CD4-positive, alpha-beta memory T cell (primary cell): Measurements from ENCODE around the gene SLC25A39. TPM values are rescaled to one million over a fixed set of nuclear protein-coding genes. Genes with fewer than 3 reads are reported as not detected.
A peak's percentile ranks its signal among the peaks of the same experiment; 100 is the strongest.

ENCODE experiments used
- CTCF ChIA-PET: fragments of 350-600 bp; sonication (Branson Sonifier 250); formaldehyde crosslinking; loops from one replicate; lab custom pipeline; 2021; ENCODE audit warnings: inconsistent platforms; ENCODE audit not compliant: partially characterized antibody; lab: Charles Lee
- POLR2A ChIA-PET: fragments of 350-600 bp; sonication (Branson Sonifier 250); formaldehyde crosslinking; loops from one replicate; lab custom pipeline; 2021; ENCODE audit not compliant: partially characterized antibody; lab: Charles Lee
- DNase-seq, 5 donors: peaks; one replicate each; pipeline versions ENCODE4 v3.0.0 to v3.0.0-alpha.2; 2020 to 2022; ENCODE audit warnings: mixed read lengths in 1 of 5
- H3K27ac ChIP-seq: one replicate; pipeline ENCODE4 v1.7.0; 2013; ENCODE audit warnings: low read depth, low read length
- H3K27me3 ChIP-seq: 2 replicates; pipeline ENCODE4 v1.7.0; 2013; ENCODE audit warnings: mild to moderate bottlenecking, low read length, moderate library complexity; ENCODE audit not compliant: insufficient read depth
- H3K36me3 ChIP-seq: 2 replicates; pipeline ENCODE4 v1.7.0; 2013; ENCODE audit warnings: mild to moderate bottlenecking, low read length, moderate library complexity; ENCODE audit not compliant: insufficient read depth
- H3K4me1 ChIP-seq: 2 replicates; pipeline ENCODE4 v1.7.0; 2013; ENCODE audit warnings: mild to moderate bottlenecking, low read length, moderate library complexity; ENCODE audit not compliant: insufficient read depth
- H3K4me3 ChIP-seq, 2 donors: one replicate each; pipeline ENCODE4 v1.7.0; 2013; ENCODE audit warnings: low read length in 2 of 2, mild to moderate bottlenecking in 1 of 2
- H3K9me3 ChIP-seq, 2 donors: one replicate each; pipeline ENCODE4 v1.7.0; 2013; ENCODE audit warnings: low read length in 2 of 2, control low read depth in 1 of 2; ENCODE audit not compliant: control insufficient read depth in 1 of 2
- H3K27ac Mint-ChIP-seq, 7 donors: one replicate each; pipeline ENCODE4 v1.8.0; 2020 to 2021; ENCODE audit warnings: mixed read lengths in 7 of 7, mild to moderate bottlenecking in 6 of 7, inconsistent platforms in 3 of 7, moderate library complexity in 3 of 7
- H3K27me3 Mint-ChIP-seq, 2 donors: one replicate each; pipeline ENCODE4 v1.8.0; 2020 to 2021; ENCODE audit warnings: mixed read lengths in 2 of 2
- H3K36me3 Mint-ChIP-seq, 2 donors: one replicate each; pipeline ENCODE4 v1.8.0; 2020 to 2021; ENCODE audit warnings: mixed read lengths in 2 of 2, inconsistent platforms in 1 of 2, mild to moderate bottlenecking in 1 of 2
- H3K4me1 Mint-ChIP-seq, 4 donors: one replicate each; pipeline ENCODE4 v1.8.0; 2020 to 2021; ENCODE audit warnings: mixed read lengths in 4 of 4, mild to moderate bottlenecking in 1 of 4
- H3K4me3 Mint-ChIP-seq, 8 donors: one replicate each; pipeline ENCODE4 v1.8.0; 2020 to 2021; ENCODE audit warnings: mixed read lengths in 8 of 8, mild to moderate bottlenecking in 7 of 8, moderate library complexity in 6 of 8, inconsistent platforms in 3 of 8
- H3K9me3 Mint-ChIP-seq, 8 donors: one replicate each; pipeline ENCODE4 v1.8.0; 2020 to 2021; ENCODE audit warnings: mixed read lengths in 8 of 8, mild to moderate bottlenecking in 5 of 8, inconsistent platforms in 3 of 8, moderate library complexity in 1 of 8
- intact Hi-C: fragments of 100-400 bp; cut with micrococcal nuclease; formaldehyde crosslinking; loops from one replicate; pipeline ENCODE4 v1.15.1; 2023
- polyA plus RNA-seq, 2 donors: library from polyadenylated mRNA; unstranded; fragments of 300-500 nt; fragmentation: Illumina TruSeq; gene quantifications; one replicate each; pipeline ENCODE4 v1.2.3, GENCODE V29; 2021
- total RNA-seq, 2 experiments: library from RNA; stranded (reverse); gene quantifications; one replicate each; pipeline ENCODE4 v1.2.3, GENCODE V29; 2021

SLC25A39 gene
- total and polyA plus RNA-seq, 4 experiments from 2014 or later, result 91.2 to 140 (median 105) TPM

DNA sequence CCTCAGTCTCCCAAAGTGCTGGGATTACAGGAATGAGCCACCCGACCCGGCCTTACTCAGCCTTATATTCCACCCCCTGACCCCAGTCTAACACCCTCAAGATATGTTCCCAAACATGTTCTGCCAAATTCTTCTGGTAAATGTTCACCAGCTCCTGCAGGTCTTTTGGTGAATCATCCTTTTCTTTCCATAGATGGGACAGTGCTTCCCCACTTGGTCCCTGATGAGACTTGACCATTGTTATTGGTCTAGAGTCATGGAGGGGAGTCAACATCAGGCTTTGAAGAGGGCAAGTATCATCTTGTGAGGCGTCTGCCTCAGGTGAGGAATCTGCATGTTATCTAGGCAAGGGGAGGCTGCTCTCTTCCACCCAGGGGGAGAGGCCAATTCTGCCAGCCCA is 26.6 kb downstream of the SLC25A39 start:
- no peak overlapping the region for H3K4me3 Mint-ChIP-seq
- no peaks in the 10 kb centered on the region for H3K27me3 ChIP-seq
- DNase-seq, result no peak
- no peak overlapping the region for H3K27ac ChIP-seq
- H3K4me3 ChIP-seq, result no peak overlapping the region
- no peaks in the 10 kb centered on the region for H3K36me3 ChIP-seq
- peaks cover 0 to 1% (median 0%) of the 10 kb centered on the region in 8 donors for H3K9me3 Mint-ChIP-seq
- ChIA-PET CTCF (no interaction called here), POLR2A (no interaction called here)
- no peaks in the 10 kb centered on the region for H3K4me1 ChIP-seq
- H3K36me3 Mint-ChIP-seq, result no peaks in the 10 kb centered on the region
- H3K27me3 Mint-ChIP-seq, result peaks cover 4 to 18% of the 10 kb centered on the region in 2 donors
- no peaks in the 10 kb centered on the region for H3K9me3 ChIP-seq
- H3K4me1 Mint-ChIP-seq, result no peaks in the 10 kb centered on the region
- no peak overlapping the region for H3K27ac Mint-ChIP-seq
- intact Hi-C loops, result no loop called here

DNA sequence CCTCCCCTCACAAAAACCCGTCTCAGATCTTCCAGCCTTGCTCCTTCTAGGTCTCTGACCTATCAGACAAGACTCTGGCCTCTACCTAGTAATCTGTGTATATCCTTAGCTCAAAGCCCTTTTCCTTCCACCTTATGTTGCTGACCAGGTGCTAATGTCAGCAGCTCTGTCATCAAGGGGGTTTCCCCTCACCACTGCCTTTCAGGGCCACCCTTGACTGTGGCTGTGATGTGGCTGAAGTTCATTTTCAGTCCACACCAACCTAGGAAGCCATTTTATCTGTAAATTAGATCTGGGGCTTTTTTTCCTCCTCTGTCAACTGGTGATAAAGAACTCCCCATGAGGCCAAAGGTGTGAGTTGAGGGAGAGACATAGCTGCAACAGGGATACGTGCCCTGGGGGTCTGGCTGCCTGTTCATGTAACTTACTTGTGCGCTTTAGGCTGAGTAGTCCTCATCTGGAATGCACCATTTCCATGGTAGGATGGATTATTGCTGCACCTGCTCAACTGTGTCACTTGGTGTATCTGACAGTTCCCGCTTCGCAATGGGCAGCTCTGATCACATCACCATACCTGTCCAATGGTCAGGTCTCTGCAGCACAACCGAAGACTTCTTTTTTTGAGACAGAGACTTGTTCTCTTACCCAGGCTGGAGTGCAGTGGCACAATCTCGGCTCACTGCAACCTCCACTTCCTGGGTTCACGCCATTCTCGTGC is 31.0 kb downstream of the SLC25A39 start:
- DNase-seq, result no peak
- no peak overlapping the region for H3K27ac Mint-ChIP-seq
- H3K4me1 ChIP-seq, result no peaks in the 10 kb centered on the region
- H3K36me3 ChIP-seq, result no peaks in the 10 kb centered on the region
- H3K4me3 ChIP-seq, result no peak overlapping the region
- no peak overlapping the region for H3K4me3 Mint-ChIP-seq
- no peaks in the 10 kb centered on the region for H3K36me3 Mint-ChIP-seq
- ChIA-PET POLR2A (no interaction called here), CTCF (no interaction called here)
- H3K27me3 ChIP-seq, result no peaks in the 10 kb centered on the region
- no peaks in the 10 kb centered on the region for H3K4me1 Mint-ChIP-seq
- intact Hi-C loops, result no loop called here
- no peak overlapping the region for H3K27ac ChIP-seq
- H3K27me3 Mint-ChIP-seq, result peaks cover 4 to 14% of the 10 kb centered on the region in 2 donors
- H3K9me3 Mint-ChIP-seq, result no peaks in the 10 kb centered on the region
- no peaks in the 10 kb centered on the region for H3K9me3 ChIP-seq

DNA sequence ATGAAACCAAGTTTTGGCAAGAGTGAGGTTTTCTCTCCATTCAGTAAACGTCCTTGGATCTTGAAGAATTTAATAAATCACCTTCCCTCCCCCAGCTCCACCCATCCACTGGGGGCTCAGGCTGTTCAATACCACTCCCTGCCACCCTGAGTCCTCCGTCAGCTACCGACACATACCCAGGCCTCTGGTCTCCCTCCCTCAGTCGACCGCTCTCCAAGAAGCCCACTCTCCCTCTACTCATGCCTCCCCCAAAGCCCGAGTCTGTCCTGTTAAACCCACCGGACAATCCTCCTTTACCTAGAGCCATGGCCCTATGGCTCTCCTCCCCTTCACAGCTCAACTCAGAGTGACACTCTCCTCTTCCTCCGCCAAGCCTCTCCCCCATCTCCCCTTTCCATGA is 37.0 kb downstream of the SLC25A39 start:
- ChIA-PET POLR2A (interaction anchor here (0.8 kb wide), 1 partner anchor 66 kb away, joined by 3 read pairs; no protein-coding TSS in a partner anchor), CTCF (interaction anchor here (1.4 to 1.5 kb wide), 2 partner anchors 19 to 20 kb away, joined by 3 read pairs; no protein-coding TSS in a partner anchor)
- Mint-ChIP-seq H3K4me3 (peak overlapping the region in 1 of 8 donors; percentile 5), H3K36me3 (no peaks in the 10 kb centered on the region), H3K9me3 (no peaks in the 10 kb centered on the region), H3K4me1 (no peaks in the 10 kb centered on the region), H3K27me3 (peaks cover 8 to 12% of the 10 kb centered on the region in 2 donors), H3K27ac (no peak overlapping the region)
- no peaks in the 10 kb centered on the region for H3K4me1 ChIP-seq
- intact Hi-C loops, result no loop called here
- no peak overlapping the region for H3K27ac ChIP-seq
- H3K36me3 ChIP-seq, result no peaks in the 10 kb centered on the region
- no peak for DNase-seq
- no peak overlapping the region for H3K4me3 ChIP-seq
- H3K27me3 ChIP-seq, result no peaks in the 10 kb centered on the region
- no peaks in the 10 kb centered on the region for H3K9me3 ChIP-seq

DNA sequence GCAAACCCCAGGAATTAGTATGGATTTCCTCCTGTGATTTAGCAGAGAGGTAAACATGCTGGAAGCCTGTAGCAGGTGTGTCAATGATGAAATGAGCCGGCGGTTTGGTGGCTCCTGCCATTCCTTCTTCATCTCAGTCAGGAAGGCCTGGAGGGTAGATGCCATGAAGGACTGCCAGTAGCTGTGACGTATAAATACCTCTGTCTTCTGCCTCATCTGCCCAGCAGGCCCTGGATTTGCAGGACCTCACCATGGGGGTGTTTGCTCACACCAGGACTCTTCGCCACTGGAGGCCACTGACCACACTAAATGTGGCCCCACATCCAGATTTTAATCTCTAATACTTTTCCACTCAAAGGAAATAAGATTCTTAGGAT is 40.6 kb downstream of the SLC25A39 start:
- Mint-ChIP-seq H3K36me3 (no peaks in the 10 kb centered on the region), H3K4me3 (no peak overlapping the region), H3K9me3 (peaks cover 0 to 3% (median 0%) of the 10 kb centered on the region in 8 donors), H3K27ac (no peak overlapping the region), H3K27me3 (peaks cover 6 to 9% of the 10 kb centered on the region in 2 donors), H3K4me1 (peaks cover 5 to 12% (median 8%) of the 10 kb centered on the region in 4 donors)
- no peaks in the 10 kb centered on the region for H3K9me3 ChIP-seq
- H3K27me3 ChIP-seq, result no peaks in the 10 kb centered on the region
- H3K36me3 ChIP-seq, result no peaks in the 10 kb centered on the region
- ChIA-PET CTCF (no interaction called here), POLR2A (no interaction called here)
- no peak overlapping the region for H3K27ac ChIP-seq
- no peak for DNase-seq
- peaks cover 3% of the 10 kb centered on the region for H3K4me1 ChIP-seq
- H3K4me3 ChIP-seq, result no peak overlapping the region
- intact Hi-C loops, result no loop called here

DNA sequence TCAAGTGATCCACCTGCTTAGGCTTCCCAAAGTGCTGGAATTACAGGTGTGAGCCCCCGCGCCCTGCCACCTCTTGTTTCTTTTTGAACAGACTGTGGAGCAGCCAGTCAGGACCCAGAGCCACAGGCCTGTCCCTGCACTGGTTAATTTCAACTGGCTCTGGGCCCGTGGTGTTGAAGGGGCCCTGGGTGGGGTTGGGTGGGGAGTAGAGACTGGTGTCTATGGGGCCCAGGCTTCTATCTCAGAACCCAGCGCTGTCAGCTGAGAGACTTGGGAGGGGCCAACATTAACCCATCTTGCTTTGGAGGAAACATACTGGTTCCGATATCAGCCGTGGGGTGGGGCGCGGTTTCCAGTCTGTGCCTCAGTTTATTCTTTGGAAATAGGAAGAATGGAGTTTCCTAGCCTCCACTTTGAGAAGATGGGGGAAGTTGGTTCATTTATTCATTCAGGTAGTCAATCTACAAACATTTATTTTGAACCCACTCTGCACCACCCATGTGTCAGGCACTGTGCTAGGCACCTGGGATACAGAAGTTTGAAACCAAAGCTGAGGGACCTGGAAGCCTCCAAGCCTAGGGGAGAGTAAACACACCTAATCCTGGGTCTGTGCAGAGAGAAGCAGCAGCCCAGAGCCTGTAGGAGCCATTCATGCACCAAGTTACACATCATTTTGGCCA is 41.1 kb downstream of the SLC25A39 start:
- no peak for DNase-seq
- H3K9me3 ChIP-seq, result no peaks in the 10 kb centered on the region
- intact Hi-C loops, result no loop called here
- Mint-ChIP-seq H3K27me3 (peaks cover 4 to 8% of the 10 kb centered on the region in 2 donors), H3K4me3 (no peak overlapping the region), H3K36me3 (no peaks in the 10 kb centered on the region), H3K9me3 (peaks cover 0 to 3% (median 0%) of the 10 kb centered on the region in 8 donors), H3K4me1 (peaks cover 5 to 12% (median 8%) of the 10 kb centered on the region in 4 donors), H3K27ac (no peak overlapping the region)
- ChIA-PET CTCF (interaction anchor here (1.3 kb wide), 1 partner anchor 11 kb away, joined by 4 read pairs; no protein-coding TSS in a partner anchor), POLR2A (no interaction called here)
- peaks cover 3% of the 10 kb centered on the region for H3K4me1 ChIP-seq
- no peak overlapping the region for H3K27ac ChIP-seq
- no peak overlapping the region for H3K4me3 ChIP-seq
- no peaks in the 10 kb centered on the region for H3K27me3 ChIP-seq
- H3K36me3 ChIP-seq, result no peaks in the 10 kb centered on the region

DNA sequence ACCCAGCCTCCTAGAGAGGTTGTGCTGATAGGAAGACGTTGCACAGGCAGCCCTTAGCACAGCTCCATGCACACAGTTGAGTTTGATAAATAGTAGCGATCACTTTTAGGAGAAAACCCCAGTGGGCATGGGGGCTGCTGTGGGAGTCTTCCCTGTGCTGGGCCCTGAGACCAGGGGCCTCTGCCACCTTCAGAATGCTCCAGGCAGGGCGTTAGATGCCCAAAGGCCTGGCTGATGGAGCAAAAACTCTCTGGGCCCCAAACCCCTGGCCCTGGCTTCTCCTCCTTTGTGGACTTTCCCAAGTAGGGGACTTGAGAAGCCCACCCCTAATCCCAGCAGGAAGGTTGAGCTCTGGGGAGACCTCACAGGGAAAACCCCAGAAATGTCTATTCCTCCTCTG is 42.4 kb downstream of the SLC25A39 start:
- CTCF ChIA-PET, result interaction anchor here (1.3 kb wide), 1 partner anchor 9 kb away, joined by 4 read pairs; no protein-coding TSS in a partner anchor
- DNase-seq, result no peak
- Mint-ChIP-seq H3K27me3 (peaks cover 0 to 2% of the 10 kb centered on the region in 2 donors), H3K9me3 (peaks cover 0 to 3% (median 0%) of the 10 kb centered on the region in 8 donors), H3K27ac (no peak overlapping the region), H3K4me1 (peaks cover 5 to 12% (median 9%) of the 10 kb centered on the region in 4 donors), H3K4me3 (no peak overlapping the region), H3K36me3 (no peaks in the 10 kb centered on the region)
- POLR2A ChIA-PET, result interaction anchor here (0.7 kb wide), 1 partner anchor 175 kb away, joined by 3 read pairs; no protein-coding TSS in a partner anchor
- Histone ChIP-seq H3K27ac (no peak overlapping the region), H3K4me3 (no peak overlapping the region), H3K36me3 (no peaks in the 10 kb centered on the region), H3K4me1 (peaks cover 3% of the 10 kb centered on the region), H3K9me3 (no peaks in the 10 kb centered on the region), H3K27me3 (no peaks in the 10 kb centered on the region)
- intact Hi-C loops, result no loop called here

DNA sequence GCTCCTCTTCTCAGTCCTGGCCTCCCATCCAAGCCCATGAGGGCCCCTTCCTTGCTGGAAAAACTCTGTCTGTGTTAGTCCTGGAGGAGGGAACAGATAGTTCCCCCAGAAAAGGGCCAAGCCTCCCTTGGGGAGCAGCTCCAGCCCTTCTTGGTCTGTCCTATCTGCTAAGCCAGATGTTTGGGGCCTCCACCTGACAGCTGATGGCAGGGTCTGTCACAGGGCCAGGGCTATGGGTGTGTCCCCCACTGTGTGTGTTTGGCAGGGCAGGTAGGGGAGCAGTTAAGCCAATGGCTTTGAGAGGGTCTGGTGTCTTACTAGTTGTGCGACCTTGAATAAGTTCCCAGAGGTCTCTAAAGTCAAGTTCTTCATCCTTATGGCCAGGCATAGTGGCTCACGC is 43.1 kb downstream of the SLC25A39 start:
- no peak for DNase-seq
- H3K4me1 Mint-ChIP-seq, result peaks cover 5 to 12% (median 9%) of the 10 kb centered on the region in 4 donors
- intact Hi-C loops, result no loop called here
- H3K4me3 Mint-ChIP-seq, result no peak overlapping the region
- peaks cover 0 to 2% of the 10 kb centered on the region in 2 donors for H3K27me3 Mint-ChIP-seq
- ChIA-PET POLR2A (interaction anchor here (0.7 kb wide), 1 partner anchor 175 kb away, joined by 3 read pairs; no protein-coding TSS in a partner anchor), CTCF (no interaction called here)
- Histone ChIP-seq H3K27me3 (no peaks in the 10 kb centered on the region), H3K36me3 (no peaks in the 10 kb centered on the region), H3K4me1 (peaks cover 3% of the 10 kb centered on the region), H3K9me3 (no peaks in the 10 kb centered on the region), H3K27ac (no peak overlapping the region), H3K4me3 (no peak overlapping the region)
- H3K27ac Mint-ChIP-seq, result no peak overlapping the region
- no peaks in the 10 kb centered on the region for H3K36me3 Mint-ChIP-seq
- H3K9me3 Mint-ChIP-seq, result peaks cover 0 to 3% (median 0%) of the 10 kb centered on the region in 8 donors
